ENCODE measurements around the gene RAB5B.
"Not testable (repeated sequence)": the region's sequence is repeated elsewhere in the genome, so short reads cannot be mapped to it uniquely, and the experiment has no call there.

The RAB5B gene

GRCh38 chr12:55942055-55942454, 31.8 kb upstream of the RAB5B start:
- no peak for DNase-seq

- DNase-seq = no peak
Observed at GRCh38 chr12:55942577-55943136, 31.2 kb upstream of the RAB5B start.

- no peak for DNase-seq
Observed at GRCh38 chr12:55946553-55946952, 27.3 kb upstream of the RAB5B start.

- no peak for DNase-seq
Observed at GRCh38 chr12:55955344-55955743, 18.5 kb upstream of the RAB5B start.

- peak; percentile 36 for DNase-seq
Observed at GRCh38 chr12:55955800-55956508, 17.9 kb upstream of the RAB5B start.

- DNase-seq = no peak
Observed at GRCh38 chr12:55957106-55957859, 16.6 kb upstream of the RAB5B start.

GRCh38 chr12:55963760-55964159, 10.1 kb upstream of the RAB5B start:
- DNase-seq = no peak

- no peak for DNase-seq
Observed at GRCh38 chr12:55965240-55965639, 8.6 kb upstream of the RAB5B start.

GRCh38 chr12:55965941-55966407, 7.9 kb upstream of the RAB5B start, which contains the start of gene PMEL:
PMEL (minus strand) TSS chr12:55966042; CDS start chr12:55966011, 31 bp downstream.
- DNase-seq = no peak

- peak; percentile 85 for DNase-seq
Observed at GRCh38 chr12:55966408-55967281, 7.2 kb upstream of the RAB5B start, which contains the start of gene CDK2. CDK2 (plus strand) TSS chr12:55966830; CDS start chr12:55967009, 179 bp downstream.

- no peak for DNase-seq
Observed at GRCh38 chr12:55969356-55969755, 4.5 kb upstream of the RAB5B start.

GRCh38 chr12:55970775-55971174, 3.1 kb upstream of the RAB5B start:
- no peak for DNase-seq

- DNase-seq = no peak
Observed at GRCh38 chr12:55972042-55972441, 1.8 kb upstream of the RAB5B start.

- no peak for DNase-seq
Observed at GRCh38 chr12:55972456-55972855, 1.4 kb upstream of the RAB5B start.

GRCh38 chr12:55972911-55973598, 823 bp upstream of the RAB5B start:
- DNase-seq = peak; percentile 37

GRCh38 chr12:55974308-55974730, 441 bp downstream of the RAB5B start:
- no peak for DNase-seq

- no peak for DNase-seq
Observed at GRCh38 chr12:55978393-55978792, 4.5 kb downstream of the RAB5B start.

GRCh38 chr12:55979069-55979468, 5.2 kb downstream of the RAB5B start:
- no peak for DNase-seq

GRCh38 chr12:55981882-55982281, 8.0 kb downstream of the RAB5B start:
- not testable (repeated sequence) for DNase-seq

- no peak for DNase-seq
Observed at GRCh38 chr12:55982319-55982936, 8.6 kb downstream of the RAB5B start.

- no peak for DNase-seq
Observed at GRCh38 chr12:55983232-55983842, 9.5 kb downstream of the RAB5B start.

All from CD4-positive, alpha-beta T cell treated with Interleukin-15 for 1 hour (primary cell).